ENCODE results near the gene DVL3.

The DVL3 gene

GRCh38 chr3:184176377-184177330, 21.5 kb downstream of the DVL3 start:
- DNase-seq (ENCODE audit: low read depth) = peak; percentile 99

GRCh38 chr3:184177331-184177731, 22.2 kb downstream of the DVL3 start:
- peak; percentile 77 for DNase-seq (ENCODE audit: low read depth)

- no peak for DNase-seq (ENCODE audit: low read depth)
These were observed 22.7 kb downstream of the DVL3 start for GRCh38 chr3:184177767-184178306.

- no peak for DNase-seq (ENCODE audit: low read depth)
These were observed 23.5 kb downstream of the DVL3 start for GRCh38 chr3:184178521-184179138.

- DNase-seq (ENCODE audit: low read depth) = peak; percentile 68
These were observed 25.0 kb downstream of the DVL3 start for GRCh38 chr3:184180165-184180564.

GRCh38 chr3:184181596-184181995, 26.4 kb downstream of the DVL3 start:
- DNase-seq (ENCODE audit: low read depth) = no peak

GRCh38 chr3:184183679-184184078, 28.5 kb downstream of the DVL3 start:
- no peak for DNase-seq (ENCODE audit: low read depth)

- DNase-seq (ENCODE audit: low read depth) = no peak
These were observed 29.5 kb downstream of the DVL3 start for GRCh38 chr3:184184546-184185230.

GRCh38 chr3:184185461-184186183, 30.4 kb downstream of the DVL3 start:
- DNase-seq (ENCODE audit: low read depth) = peak; percentile 99

GRCh38 chr3:184186184-184186901, 31.2 kb downstream of the DVL3 start, which contains the start of gene ABCF3:
ABCF3 (plus strand) TSS chr3:184186199; CDS start chr3:184186208, 9 bp downstream.
- peak; percentile 61 for DNase-seq (ENCODE audit: low read depth)

GRCh38 chr3:184186902-184187207, 31.7 kb downstream of the DVL3 start:
- no peak for DNase-seq (ENCODE audit: low read depth)

- DNase-seq (ENCODE audit: low read depth) = no peak
These were observed 32.9 kb downstream of the DVL3 start for GRCh38 chr3:184188080-184188479.

- no peak for DNase-seq (ENCODE audit: low read depth)
These were observed 34.2 kb downstream of the DVL3 start for GRCh38 chr3:184189421-184189820.

- DNase-seq (ENCODE audit: low read depth) = no peak
These were observed 37.7 kb downstream of the DVL3 start for GRCh38 chr3:184192889-184193288.

- DNase-seq (ENCODE audit: low read depth) = no peak
These were observed 38.9 kb downstream of the DVL3 start for GRCh38 chr3:184193991-184194539.

- DNase-seq (ENCODE audit: low read depth) = no peak
These were observed 41.4 kb downstream of the DVL3 start for GRCh38 chr3:184196536-184196935.

- DNase-seq (ENCODE audit: low read depth) = no peak
These were observed 43.3 kb downstream of the DVL3 start for GRCh38 chr3:184198509-184198908.

- DNase-seq (ENCODE audit: low read depth) = no peak
These were observed 45.6 kb downstream of the DVL3 start for GRCh38 chr3:184200825-184201224.

- no peak for DNase-seq (ENCODE audit: low read depth)
These were observed 48.3 kb downstream of the DVL3 start for GRCh38 chr3:184203526-184203925.

- no peak for DNase-seq (ENCODE audit: low read depth)
These were observed 54.2 kb downstream of the DVL3 start for GRCh38 chr3:184209146-184209923.
